ENCODE measurements around the gene FTL. TPM values are rescaled to one million over a fixed set of nuclear protein-coding genes. Genes with fewer than 3 reads are reported as not detected.

The FTL gene
- total RNA-seq, 1 experiment from 2014 or later = 1,245 TPM

DNA sequence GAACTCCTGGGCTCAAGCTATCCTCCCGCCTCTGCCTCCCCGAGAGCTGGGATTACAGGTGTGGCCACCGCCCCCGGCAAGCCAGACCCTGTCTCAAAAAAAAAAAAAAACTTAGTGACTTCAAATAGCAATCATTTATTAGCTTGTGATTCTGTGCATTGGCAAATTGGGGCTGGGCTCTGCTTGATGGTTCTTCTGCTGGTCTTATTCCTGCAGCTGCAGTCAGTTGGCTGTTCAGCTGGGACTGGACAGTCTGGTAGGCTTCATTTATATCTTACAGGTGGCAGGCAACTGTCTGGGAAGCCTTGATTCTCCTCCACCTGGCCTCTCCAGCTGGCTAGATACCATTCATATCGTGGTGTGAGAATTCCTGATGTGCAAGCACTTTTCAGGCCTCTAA, 24.2 kb upstream of the FTL start:
- Histone ChIP-seq H3K27me3 (ENCODE audit: insufficient read depth, low read length) (no peaks in the 10 kb centered on the region; the same call in 1 of the 2 replicates), H3K79me1 (ENCODE audit: insufficient read depth, low read depth, low read length, poor library complexity, severe bottlenecking) (no peaks in the 10 kb centered on the region), H4K8ac (replicated peaks; ENCODE audit: insufficient read length, low read depth, low read length) (no peak overlapping the region), H4K20me1 (ENCODE audit: control insufficient read depth, insufficient read depth, insufficient read length) (no peaks in the 10 kb centered on the region), H3K18ac (ENCODE audit: insufficient read length, low read depth, low read length) (no peak overlapping the region), H3K4me2 (ENCODE audit: insufficient read depth, insufficient read length, low read length) (no peak overlapping the region), H2BK12ac (ENCODE audit: insufficient read length, low read depth, low read length) (no peak overlapping the region), H2AFZ (ENCODE audit: low read length) (no peak overlapping the region), H3K27ac (ENCODE audit: insufficient read length, low read depth, low read length) (no peak overlapping the region), H2BK20ac (ENCODE audit: low read depth, low read length, poor library complexity, severe bottlenecking) (no peak overlapping the region), H4K5ac (ENCODE audit: insufficient read length, low read depth, low read length) (no peak overlapping the region), H3K9me3 (ENCODE audit: control insufficient read depth, low read depth, low read length) (no peaks in the 10 kb centered on the region), H3K9ac (ENCODE audit: extremely low read depth, insufficient read length, low read length) (no peak overlapping the region), H3K23me2 (ENCODE audit: insufficient read length, low read depth, low read length, poor library complexity, severe bottlenecking) (no peaks in the 10 kb centered on the region), H3K14ac (ENCODE audit: insufficient read depth, low read length) (no peak overlapping the region), H3K4me1 (ENCODE audit: insufficient read depth, low read length) (no peaks in the 10 kb centered on the region), H3K56ac (ENCODE audit: insufficient read length, low read depth, low read length) (no peak overlapping the region), H3K79me2 (ENCODE audit: insufficient read depth, low read length) (no peaks in the 10 kb centered on the region), H2BK15ac (ENCODE audit: low read depth, low read length) (no peak overlapping the region), H3K4ac (ENCODE audit: low read depth, low read length) (no peak overlapping the region), H4K91ac (ENCODE audit: insufficient read length, low read depth, low read length) (no peak overlapping the region), H3T11ph (ENCODE audit: low read length) (no peak overlapping the region), H2BK120ac (ENCODE audit: low read depth, low read length, poor library complexity, severe bottlenecking) (no peak overlapping the region), H2BK5ac (ENCODE audit: insufficient read length, low read length) (no peak overlapping the region), H3K23ac (ENCODE audit: insufficient read length, low read depth, low read length) (no peak overlapping the region), H2AK5ac (ENCODE audit: insufficient read length, low read length) (no peak overlapping the region)
- no peak for DNase-seq
- H3K36me3 Mint-ChIP-seq (ENCODE audit: insufficient read depth in 1 of 3, low read depth in 3 of 3) = peaks cover 10 to 22% (median 11%) of the 10 kb centered on the region in 3 experiments
- H3K27ac Mint-ChIP-seq = no peak overlapping the region
- WGBS (ENCODE audit: extremely low coverage, insufficient read length, low lambda C conversion rate) = no CpG with 5 or more reads among the region's 5 CpGs
- no peaks in the 10 kb centered on the region for H3K4me1 Mint-ChIP-seq
- TF ChIP-seq, protein P1, sequence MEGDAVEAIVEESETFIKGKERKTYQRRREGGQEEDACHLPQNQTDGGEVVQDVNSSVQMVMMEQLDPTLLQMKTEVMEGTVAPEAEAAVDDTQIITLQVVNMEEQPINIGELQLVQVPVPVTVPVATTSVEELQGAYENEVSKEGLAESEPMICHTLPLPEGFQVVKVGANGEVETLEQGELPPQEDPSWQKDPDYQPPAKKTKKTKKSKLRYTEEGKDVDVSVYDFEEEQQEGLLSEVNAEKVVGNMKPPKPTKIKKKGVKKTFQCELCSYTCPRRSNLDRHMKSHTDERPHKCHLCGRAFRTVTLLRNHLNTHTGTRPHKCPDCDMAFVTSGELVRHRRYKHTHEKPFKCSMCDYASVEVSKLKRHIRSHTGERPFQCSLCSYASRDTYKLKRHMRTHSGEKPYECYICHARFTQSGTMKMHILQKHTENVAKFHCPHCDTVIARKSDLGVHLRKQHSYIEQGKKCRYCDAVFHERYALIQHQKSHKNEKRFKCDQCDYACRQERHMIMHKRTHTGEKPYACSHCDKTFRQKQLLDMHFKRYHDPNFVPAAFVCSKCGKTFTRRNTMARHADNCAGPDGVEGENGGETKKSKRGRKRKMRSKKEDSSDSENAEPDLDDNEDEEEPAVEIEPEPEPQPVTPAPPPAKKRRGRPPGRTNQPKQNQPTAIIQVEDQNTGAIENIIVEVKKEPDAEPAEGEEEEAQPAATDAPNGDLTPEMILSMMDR (conservative IDR thresholded peaks at IDR 0.05) = no peak
- peaks cover 0 to 2% of the 10 kb centered on the region in 2 experiments; a peak in 2 of 5 replicates for H3K9me3 Mint-ChIP-seq
- H3K27me3 Mint-ChIP-seq (ENCODE audit: low read depth) = peaks cover 2% of the 10 kb centered on the region; the same call in 1 of the 2 replicates
- no peak overlapping the region for H3K4me3 Mint-ChIP-seq

Measured in H9 (cell line).